Stimulated activated CD4-positive, alpha-beta T cell treated with anti-CD3 and anti-CD28 coated beads, Interleukin-1b, Interleukin-23, amount 100 ng/mL, for 48 hours (primary cell): ENCODE data around the gene PCDH1.

Experiments
- DNase-seq: peaks from one replicate; pipeline ENCODE4 v3.0.0-alpha.2; 2020

The PCDH1 gene

DNA sequence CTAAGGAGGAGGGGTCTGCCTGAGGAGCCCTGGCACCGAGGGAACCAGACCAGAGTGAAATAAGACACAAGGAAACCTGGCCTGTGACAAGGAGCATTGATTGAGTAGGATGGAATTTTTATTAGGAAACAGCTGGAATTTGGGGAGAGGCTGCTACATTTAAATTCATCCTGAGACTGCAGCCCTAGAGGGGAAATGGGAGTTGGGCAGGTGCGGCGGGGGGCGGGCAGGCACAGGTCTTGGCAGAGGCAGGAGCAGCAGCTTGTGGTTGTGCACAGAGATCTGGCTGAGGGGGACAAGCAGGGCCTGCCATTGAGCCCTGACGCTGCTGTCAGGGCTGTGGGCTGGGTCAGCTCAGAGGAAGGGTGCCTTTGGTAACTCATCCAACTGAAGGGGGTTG, 71.6 kb downstream of the PCDH1 start:
- DNase-seq, result no peak

- no peak for DNase-seq
Observed at GRCh38 chr5:141805874-141806595, 72.2 kb downstream of the PCDH1 start.

GRCh38 chr5:141804475-141804874, 73.7 kb downstream of the PCDH1 start:
- DNase-seq, result no peak
